Sigmoid colon (tissue), 4 donors: Measurements from ENCODE around the gene MED29.

Experiments used
- CTCF ChIP-seq, 4 experiments: fragments of 450-650 bp in 3 of 4; fragments of 200-600 bp in 1 of 4; IDR thresholded peaks; one replicate each; pipeline ENCODE4 v1.5.1; 2016 to 2019; ENCODE audit warnings: antibody characterized with exemption in 4 of 4, mild to moderate bottlenecking in 3 of 4, moderate library complexity in 2 of 4
- POLR2A ChIP-seq, 2 donors: fragments of 450-650 bp; IDR thresholded peaks; one replicate each; pipeline ENCODE4 v1.6.1; 2016; ENCODE audit warnings: antibody characterized with exemption in 2 of 2, mild to moderate bottlenecking in 2 of 2, moderate library complexity in 2 of 2
- POLR2AphosphoS5 ChIP-seq, 4 donors: sonication (generic); formaldehyde crosslinking; IDR thresholded peaks; one replicate each; pipeline ENCODE4 v1.6.1; 2017; ENCODE audit warnings: antibody characterized with exemption in 4 of 4

GRCh38 chr19:39405261-39405957 is 14.2 kb downstream of the MED29 start:
- TF ChIP-seq POLR2AphosphoS5 (IDR thresholded peaks at IDR 0.05) (no peak), POLR2A (IDR thresholded peaks at IDR 0.05) (no peak), CTCF (IDR thresholded peaks at IDR 0.05) (no peak)
